Fibroblast of pulmonary artery (primary cell): ENCODE results near the gene CHRND.

ENCODE experiments used
- DNase-seq: peaks from one replicate; pipeline ENCODE4 v3.0.0-alpha.2; 2010; ENCODE audit warnings: low read depth
- H3K4me3 ChIP-seq: replicated peaks from 2 replicates; pipeline ENCODE4 v1.5.1; 2011; ENCODE audit warnings: low read depth, mild to moderate bottlenecking, control low read depth, low read length, moderate library complexity
- TF ChIP-seq, protein P1 (sequence below): IDR thresholded peaks from 2 replicates; pipeline ENCODE4 v1.5.1; 2011; ENCODE audit warnings: mild to moderate bottlenecking, control low read depth, low read length, inconsistent platforms; ENCODE audit errors: missing control alignments

CHRND gene

DNA sequence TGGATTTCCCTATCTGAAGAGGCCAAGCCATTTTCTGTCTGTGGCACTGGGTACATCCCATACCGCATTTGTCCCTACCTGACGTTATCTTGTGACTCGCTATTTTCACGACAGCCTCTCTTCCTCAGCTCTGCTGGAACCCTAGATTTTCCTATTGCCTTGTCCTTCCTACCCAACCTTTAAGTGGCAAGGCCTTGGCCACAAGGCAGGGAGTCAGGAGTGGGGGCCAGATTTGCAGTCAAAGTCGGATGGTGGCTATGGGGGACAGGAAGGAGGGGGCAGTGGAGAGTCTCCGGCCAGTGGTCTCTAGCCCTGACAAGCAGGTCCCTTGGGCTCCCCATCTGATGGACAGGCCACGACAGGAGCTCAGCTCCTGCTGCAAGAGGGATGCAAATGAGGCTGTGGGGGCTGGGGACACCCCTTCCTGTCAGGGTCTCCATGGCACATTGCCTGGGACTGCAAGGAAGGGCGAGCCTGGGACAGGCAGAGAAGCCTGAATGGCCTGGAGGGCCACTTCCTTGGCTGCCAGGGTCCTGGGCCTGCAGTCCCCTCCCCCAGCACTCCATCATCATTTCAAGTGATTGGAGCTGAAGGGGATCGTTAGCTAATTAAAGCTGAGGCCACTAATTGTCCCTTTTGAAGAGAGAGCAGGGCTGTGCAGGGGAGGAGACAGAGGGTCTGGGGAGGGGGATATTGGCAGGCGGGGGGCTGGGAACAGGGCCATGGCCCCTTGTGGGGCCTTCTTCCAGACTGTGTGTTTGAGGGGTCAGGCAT, 32.1 kb upstream of the CHRND start:
- TF ChIP-seq, protein P1, sequence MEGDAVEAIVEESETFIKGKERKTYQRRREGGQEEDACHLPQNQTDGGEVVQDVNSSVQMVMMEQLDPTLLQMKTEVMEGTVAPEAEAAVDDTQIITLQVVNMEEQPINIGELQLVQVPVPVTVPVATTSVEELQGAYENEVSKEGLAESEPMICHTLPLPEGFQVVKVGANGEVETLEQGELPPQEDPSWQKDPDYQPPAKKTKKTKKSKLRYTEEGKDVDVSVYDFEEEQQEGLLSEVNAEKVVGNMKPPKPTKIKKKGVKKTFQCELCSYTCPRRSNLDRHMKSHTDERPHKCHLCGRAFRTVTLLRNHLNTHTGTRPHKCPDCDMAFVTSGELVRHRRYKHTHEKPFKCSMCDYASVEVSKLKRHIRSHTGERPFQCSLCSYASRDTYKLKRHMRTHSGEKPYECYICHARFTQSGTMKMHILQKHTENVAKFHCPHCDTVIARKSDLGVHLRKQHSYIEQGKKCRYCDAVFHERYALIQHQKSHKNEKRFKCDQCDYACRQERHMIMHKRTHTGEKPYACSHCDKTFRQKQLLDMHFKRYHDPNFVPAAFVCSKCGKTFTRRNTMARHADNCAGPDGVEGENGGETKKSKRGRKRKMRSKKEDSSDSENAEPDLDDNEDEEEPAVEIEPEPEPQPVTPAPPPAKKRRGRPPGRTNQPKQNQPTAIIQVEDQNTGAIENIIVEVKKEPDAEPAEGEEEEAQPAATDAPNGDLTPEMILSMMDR = no peak
- H3K4me3 ChIP-seq = no peak overlapping the region
- no peak for DNase-seq

DNA sequence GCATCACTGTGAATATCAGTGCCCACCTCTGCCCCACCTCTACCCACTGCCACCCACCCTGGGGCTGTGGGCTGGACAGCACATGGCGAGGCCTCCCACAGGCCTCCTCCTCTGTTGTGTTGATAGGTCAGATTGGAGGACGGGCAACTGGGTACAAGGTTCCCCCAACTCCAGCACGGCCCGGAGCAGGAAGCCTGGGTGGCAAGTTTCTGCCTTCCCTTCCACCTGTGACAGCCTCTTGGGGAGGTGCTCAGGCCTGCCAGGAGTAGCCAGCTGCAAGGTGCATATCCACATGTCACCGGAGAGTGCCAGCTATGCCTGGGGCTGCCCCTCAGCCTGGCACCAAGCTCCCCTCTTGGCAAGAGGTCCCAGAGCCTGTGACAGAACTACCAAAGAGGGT, 31.4 kb upstream of the CHRND start:
- no peak overlapping the region for H3K4me3 ChIP-seq
- DNase-seq = no peak
- TF ChIP-seq, protein P1 = no peak

DNA sequence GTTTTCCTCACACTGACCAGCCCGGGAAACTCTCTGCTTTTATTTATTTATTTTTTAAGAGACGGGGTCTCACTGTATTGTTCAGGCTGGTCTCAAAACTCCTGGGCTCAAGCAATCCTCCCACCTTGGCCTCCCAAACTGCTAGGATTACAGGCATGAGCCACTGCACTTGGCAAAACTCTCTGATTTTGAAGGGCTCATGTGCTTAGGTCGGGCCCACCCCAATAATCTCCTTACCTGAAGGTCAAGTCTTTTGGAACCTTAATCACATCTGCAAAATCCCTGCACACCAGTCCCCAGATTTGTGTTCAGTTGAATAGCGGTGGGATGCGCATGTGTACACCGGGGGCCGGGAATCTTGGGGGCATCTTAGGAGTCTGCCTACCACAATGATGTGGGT, 30.7 kb upstream of the CHRND start:
- DNase-seq = no peak
- TF ChIP-seq, protein P1 = no peak
- no peak overlapping the region for H3K4me3 ChIP-seq

DNA sequence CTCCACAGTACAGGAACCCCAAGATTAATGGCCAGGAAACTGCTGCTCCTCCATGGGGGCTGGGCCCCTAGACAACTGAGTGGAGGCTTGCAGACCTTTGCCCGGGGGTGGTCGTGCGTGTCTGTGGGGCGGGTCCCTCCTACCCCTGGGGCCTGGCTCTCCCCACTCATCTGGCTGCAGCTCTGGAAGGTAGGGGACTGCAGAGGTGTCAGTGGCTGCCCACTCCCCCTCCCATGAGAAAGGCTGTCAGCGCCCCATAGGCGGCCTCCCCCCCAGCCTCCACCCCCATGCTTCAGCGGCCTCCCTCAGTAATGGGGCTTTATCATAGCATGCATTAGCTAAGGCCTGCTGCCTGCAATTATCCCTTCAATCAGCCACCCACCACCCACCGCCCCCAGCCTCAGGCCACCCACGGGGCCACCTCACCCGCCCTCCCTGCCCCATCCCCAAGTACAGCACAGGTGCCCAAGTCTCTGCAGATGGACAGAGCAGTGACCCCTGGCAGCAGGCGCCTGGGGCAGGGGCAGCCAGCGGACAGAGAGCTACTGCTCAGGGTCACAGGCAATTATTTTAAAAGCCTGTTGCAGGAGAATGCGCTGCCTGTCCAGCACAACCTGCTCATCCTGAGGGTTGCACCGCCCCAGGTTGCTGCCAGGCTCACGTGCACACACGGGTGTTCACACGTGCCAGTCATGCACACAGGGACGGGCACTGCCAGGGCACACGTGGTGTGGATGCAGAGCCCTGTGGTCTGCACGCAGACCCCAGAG, 29.3 kb upstream of the CHRND start:
- H3K4me3 ChIP-seq = no peak overlapping the region
- TF ChIP-seq, protein P1 = no peak
- DNase-seq = no peak

DNA sequence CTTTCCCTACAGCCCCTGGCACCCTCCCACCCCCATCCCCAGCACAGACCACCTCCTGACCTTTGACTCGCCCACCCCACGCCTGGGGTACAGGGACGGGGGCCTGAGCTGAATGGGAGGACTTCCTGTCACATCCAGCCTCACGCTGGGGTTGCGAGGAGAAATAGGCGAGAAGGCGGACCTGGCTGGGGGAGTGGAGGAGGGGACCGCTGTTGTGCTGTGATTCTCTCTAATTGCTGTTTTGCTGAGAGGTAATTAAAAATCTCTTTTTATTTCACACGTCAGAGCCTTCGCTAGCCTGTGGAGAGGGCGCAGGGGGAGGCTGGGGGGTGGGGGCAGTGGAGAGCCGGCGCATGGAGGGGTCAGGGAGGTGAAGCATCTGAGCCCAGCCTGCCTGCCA, 28.6 kb upstream of the CHRND start:
- DNase-seq = no peak
- H3K4me3 ChIP-seq = no peak overlapping the region
- TF ChIP-seq, protein P1 = no peak

DNA sequence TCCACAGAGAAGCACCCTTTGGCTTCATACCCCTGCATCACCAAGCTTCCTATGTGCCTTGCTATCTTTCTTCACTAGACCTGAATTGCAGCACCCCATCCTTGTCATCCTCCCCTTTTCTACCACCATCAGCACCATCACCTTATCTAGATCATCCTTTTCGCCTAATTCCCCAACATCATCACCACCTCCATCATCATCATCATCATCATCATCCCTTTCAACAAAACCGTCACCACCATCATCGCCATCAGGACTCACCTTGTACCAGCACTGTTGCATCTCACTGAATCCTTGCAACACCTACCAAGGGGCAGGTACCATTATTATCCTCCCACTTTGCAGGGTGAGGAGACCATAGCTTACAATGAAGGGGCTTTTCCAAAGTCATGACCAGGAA, 27.5 kb upstream of the CHRND start:
- TF ChIP-seq, protein P1 = no peak
- no peak overlapping the region for H3K4me3 ChIP-seq
- DNase-seq = no peak
